ENCODE data around the gene LIPJ. TPM values are rescaled to one million over a fixed set of nuclear protein-coding genes. Genes with fewer than 3 reads are reported as not detected.

LIPJ gene, protein sequence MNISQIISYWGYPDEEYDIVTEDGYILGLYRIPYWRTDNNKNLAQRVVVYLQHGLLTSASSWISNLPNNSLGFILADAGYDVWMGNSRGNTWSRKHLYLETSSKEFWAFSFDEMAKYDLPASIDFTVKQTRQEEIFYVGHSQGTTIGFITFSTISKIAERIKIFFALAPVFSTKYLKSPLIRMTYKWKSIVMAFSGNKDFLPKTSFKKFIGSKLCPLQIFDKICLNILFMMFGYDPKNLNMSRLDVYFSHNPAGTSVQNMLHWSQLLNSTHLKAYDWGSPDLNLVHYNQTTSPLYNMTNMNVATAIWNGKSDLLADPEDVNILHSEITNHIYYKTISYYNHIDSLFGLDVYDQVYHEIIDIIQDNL
- not detected for total RNA-seq

- POLR2A ChIA-PET, result no interaction called here
- CTCF ChIA-PET, result no interaction called here
Measured at GRCh38 chr10:88586462-88586861, at the start of gene LIPJ. Gene LIPJ (plus strand): TSS chr10:88586762. CDS start chr10:88590688, 3,926 bp downstream.

DNA sequence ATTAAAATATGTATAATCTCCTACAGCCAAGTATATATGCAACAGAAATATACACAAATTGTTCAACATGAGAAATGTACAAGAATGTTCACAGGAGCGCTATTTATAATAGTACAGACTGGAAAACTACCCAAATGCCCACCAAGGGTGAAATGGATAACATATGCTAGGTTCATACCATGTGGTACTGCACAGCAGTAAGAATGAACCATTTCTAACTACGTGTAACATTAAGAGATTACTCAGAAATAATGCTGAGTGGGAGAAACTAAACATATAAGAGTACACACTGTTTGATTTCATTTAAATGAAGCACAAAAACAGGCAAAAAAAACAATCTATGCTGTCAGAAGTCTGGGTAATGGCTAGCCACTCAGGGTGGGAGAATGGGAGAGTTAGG lies 49.2 kb upstream of the LIPJ start:
- ChIA-PET CTCF (no interaction called here), POLR2A (no interaction called here)

GRCh38 chr10:88538048-88538447 lies 48.5 kb upstream of the LIPJ start:
- ChIA-PET POLR2A (no interaction called here), CTCF (no interaction called here)

DNA sequence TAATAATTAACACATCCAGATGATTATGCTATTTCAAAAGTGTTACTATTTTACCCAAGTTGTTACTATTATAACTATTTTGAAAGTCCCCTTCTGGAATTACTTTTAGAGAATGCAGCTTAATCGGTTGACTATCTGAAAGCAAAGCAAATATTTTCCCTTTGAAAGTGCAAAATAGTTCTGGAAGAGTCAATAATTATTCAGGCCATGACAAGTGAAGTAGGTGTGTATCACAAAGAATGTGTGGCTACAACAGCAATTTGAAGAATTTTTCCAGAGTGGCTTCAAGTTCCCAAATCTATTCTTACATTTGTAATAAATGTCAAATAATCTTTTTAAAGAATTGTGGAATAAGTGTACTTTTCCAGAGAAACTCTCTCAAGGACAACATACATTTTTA lies 46.2 kb upstream of the LIPJ start:
- CTCF ChIA-PET, result no interaction called here
- POLR2A ChIA-PET, result no interaction called here

- CTCF ChIA-PET, result no interaction called here
- POLR2A ChIA-PET, result no interaction called here
Measured at GRCh38 chr10:88541116-88541626, 45.4 kb upstream of the LIPJ start.

- CTCF ChIA-PET, result no interaction called here
- POLR2A ChIA-PET, result no interaction called here
Measured at GRCh38 chr10:88542522-88542921, 44.0 kb upstream of the LIPJ start.

- POLR2A ChIA-PET, result interaction anchor here (0.7 kb wide), 1 partner anchor 652 kb away, joined by 3 read pairs; no protein-coding TSS in a partner anchor
- CTCF ChIA-PET, result no interaction called here
Measured at GRCh38 chr10:88544140-88544870, 42.3 kb upstream of the LIPJ start.

GRCh38 chr10:88545359-88545758 lies 41.2 kb upstream of the LIPJ start:
- POLR2A ChIA-PET, result interaction anchor here (0.7 kb wide), 1 partner anchor 653 kb away, joined by 3 read pairs; no protein-coding TSS in a partner anchor
- CTCF ChIA-PET, result no interaction called here

DNA sequence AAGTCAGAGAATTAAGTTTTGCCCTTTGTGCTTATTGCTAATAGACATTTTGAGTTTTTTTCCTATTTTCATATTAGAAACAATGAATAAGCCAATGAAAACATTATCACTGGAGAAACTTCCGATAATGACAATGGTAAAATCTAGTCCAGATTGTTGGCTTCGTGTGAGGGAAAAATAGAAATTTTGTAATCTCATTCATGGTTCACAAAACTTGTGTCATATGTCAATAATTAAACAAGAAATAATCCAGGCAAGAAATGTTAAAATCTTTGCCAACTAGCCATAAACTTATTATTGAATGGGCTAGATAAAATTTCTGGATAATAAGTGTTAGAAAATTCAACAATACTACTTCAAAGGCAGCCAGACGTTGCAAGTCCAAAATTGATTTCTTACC lies 40.1 kb upstream of the LIPJ start:
- CTCF ChIA-PET, result no interaction called here

DNA sequence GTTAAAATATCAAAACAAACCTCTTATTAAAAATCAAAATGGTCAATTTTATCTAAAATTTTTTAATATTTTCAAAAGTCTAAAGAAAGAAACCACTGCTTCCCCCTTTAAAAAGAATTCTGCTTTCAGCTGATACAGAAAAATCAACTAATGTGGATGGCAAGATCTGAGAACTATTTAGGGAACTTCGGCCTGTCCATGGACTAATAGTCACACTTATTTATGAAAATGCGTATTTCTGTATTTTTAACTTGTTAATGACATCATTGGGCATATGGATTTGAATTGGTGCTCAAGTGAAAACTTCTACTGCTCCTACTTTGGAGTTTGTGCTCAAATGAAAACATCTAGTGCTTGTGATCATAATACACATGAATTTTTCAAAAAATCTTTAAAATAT lies 35.3 kb upstream of the LIPJ start:
- CTCF ChIA-PET, result no interaction called here
- POLR2A ChIA-PET, result no interaction called here

More for the DNA sequence above, 40.1 kb upstream of the LIPJ start:
- POLR2A ChIA-PET, result no interaction called here

- ChIA-PET CTCF (no interaction called here), POLR2A (no interaction called here)
Measured at GRCh38 chr10:88553116-88553752, 33.3 kb upstream of the LIPJ start.

GRCh38 chr10:88555190-88555908 lies 31.2 kb upstream of the LIPJ start:
- ChIA-PET POLR2A (no interaction called here), CTCF (interaction anchor here (1.3 kb wide), 1 partner anchor 28 kb away, joined by 4 read pairs; the partner anchor contains the start of gene RNLS)

DNA sequence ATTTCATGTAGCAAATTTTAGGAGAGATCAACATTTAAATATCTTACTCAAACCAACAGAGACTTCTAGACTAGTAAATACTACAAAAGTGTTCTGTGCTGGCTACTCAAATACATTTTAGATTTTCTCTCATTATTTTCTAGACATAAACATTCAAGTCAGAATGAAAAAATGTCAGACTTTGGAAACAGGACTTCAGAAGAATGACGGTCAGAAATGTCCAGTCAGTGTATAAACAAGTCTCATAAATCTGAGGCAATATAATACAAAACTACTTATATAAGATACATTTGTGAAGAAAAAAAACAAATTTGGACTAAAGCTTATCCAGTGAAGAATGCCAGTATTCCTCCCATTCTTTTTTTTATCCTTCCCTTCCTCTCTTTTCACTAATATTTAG lies 29.3 kb upstream of the LIPJ start:
- ChIA-PET POLR2A (no interaction called here), CTCF (no interaction called here)

GRCh38 chr10:88557658-88558057 lies 28.9 kb upstream of the LIPJ start:
- ChIA-PET CTCF (no interaction called here), POLR2A (no interaction called here)

DNA sequence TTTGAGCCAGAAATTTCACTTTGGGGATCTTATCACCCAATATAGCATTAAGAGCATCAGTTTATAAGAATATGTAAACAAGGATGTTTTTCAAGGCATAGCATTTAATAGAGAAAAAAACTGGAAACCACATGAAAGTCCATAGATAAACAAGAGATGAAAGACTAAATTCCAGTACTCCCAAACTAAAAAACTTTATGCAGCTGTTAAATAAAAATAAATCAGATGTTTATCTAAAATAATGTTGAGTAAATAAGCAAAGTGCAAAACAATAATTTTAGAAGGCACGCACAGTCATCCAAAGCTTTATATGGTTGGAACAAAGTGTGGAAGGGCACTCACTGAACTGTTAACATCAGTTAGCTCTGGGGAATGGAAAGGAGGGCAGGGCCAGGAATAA lies 24.4 kb upstream of the LIPJ start:
- POLR2A ChIA-PET, result no interaction called here
- CTCF ChIA-PET, result no interaction called here

DNA sequence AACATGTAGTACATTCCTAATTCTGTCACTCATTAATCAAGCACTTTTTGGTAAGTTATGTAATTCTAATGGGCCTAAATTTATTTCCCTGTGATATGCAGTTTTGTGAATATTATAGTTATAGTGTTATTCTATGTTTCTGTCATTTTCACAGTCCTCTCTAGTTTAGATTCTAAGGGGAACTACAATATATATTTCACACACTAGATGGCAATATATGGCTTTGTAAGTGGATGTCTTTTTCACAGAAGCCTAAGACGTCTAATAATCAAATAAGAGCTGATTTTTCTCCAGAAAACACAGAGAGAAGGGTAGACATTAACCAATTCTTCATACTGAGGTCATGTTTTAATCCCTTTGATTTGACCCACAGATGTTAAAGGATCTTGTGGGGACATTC lies 21.5 kb upstream of the LIPJ start:
- POLR2A ChIA-PET, result interaction anchor here (0.7 kb wide), 1 partner anchor 791 kb away, joined by 7 read pairs; no protein-coding TSS in a partner anchor
- CTCF ChIA-PET, result interaction anchor here (0.7 kb wide), 3 partner anchors 21 to 366 kb away, joined by 3 to 6 read pairs (median 3); no protein-coding TSS in a partner anchor

DNA sequence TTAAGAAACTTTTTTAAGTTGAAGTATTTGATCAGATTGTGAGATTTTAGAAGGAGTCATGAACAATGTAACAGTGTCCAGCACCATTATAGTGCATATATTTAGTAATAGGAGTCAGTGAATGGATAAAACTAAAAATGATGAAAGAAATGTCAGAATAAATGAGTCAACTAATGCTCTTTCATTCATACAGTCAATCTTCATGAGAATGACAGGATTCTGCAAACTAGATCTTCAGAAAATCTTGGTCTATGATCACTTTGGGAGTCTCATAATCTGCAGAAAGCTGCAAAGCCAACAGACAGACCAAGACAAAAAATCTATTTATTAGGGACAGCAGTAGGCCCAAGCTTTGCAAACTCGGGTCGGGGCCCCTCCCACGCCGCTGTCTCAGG lies 4.2 kb upstream of the LIPJ start:
- ChIA-PET CTCF (interaction anchor here (0.6 to 2.2 kb wide), 8 partner anchors 13 to 754 kb away, joined by 3 to 6 read pairs (median 4); no protein-coding TSS in a partner anchor), POLR2A (interaction anchor here (1.0 to 1.2 kb wide), 3 partner anchors 11 to 720 kb away, joined by 4 to 7 read pairs (median 4); partner anchors contain the start of genes KLLN and PTEN)

DNA sequence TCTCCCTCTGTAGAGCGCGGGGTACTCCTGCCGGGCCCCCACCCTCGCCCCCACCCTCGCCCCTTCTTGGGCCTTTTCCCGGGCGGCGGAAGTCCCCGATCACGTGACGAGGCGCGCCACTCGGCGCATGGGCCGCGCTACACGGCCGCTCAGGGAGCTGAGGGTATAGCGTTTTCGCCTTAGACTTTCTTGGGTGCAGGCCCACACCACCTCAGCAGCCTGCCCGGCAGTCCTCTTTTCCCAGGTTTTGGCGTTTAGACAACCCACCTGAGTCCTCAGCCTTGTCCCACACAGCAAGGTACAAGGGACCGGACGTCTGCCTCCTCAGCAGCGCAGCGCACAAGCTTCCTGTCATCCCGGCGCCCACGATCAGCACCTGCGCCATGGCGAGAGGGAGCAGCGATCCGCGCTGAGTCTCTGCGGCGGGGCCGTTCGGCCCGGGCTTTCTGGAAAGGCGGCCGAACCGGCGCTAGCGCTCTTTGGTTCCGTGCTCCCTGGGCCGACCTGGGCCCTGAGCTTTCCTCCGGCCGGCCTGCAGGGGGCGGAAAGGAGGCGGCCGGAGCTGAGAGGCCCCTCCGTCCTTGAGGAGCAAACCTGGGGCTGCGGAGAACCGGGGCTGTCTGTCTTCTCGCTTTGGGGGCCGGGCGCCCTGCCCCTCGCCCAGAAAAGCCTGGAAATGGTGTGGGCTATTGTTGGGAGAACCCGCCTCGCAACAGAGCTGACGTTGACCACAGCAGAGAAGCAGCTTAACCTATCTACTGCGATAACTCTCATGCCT lies 3.6 kb upstream of the LIPJ start, which contains the start of gene RNLS:
Gene RNLS (minus strand): TSS at position 513 of the 778 bp plus-strand sequence.
- ChIA-PET CTCF (interaction anchor here (0.6 to 2.2 kb wide), 10 partner anchors 12 to 754 kb away, joined by 3 to 6 read pairs (median 4); no protein-coding TSS in a partner anchor), POLR2A (interaction anchor here (1.0 to 1.2 kb wide), 4 partner anchors 10 to 721 kb away, joined by 3 to 7 read pairs (median 4); partner anchors contain the start of genes KLLN, PTEN and STAMBPL1)

All from activated CD8-positive, alpha-beta memory T cell treated with anti-CD3 and anti-CD28 coated beads for 36 hours (primary cell).